Esophagus squamous epithelium (tissue), 5 donors: Measurements from ENCODE around the gene EFCAB12. TPM values are rescaled to one million over a fixed set of nuclear protein-coding genes. Genes with fewer than 3 reads are reported as not detected.

Experiments used
- DNase-seq: peaks from one replicate; lab custom pipeline; 2025; lab: John Stamatoyannopoulos, UW
- H3K27ac ChIP-seq, 4 donors: fragments of 200-600 bp; sonication (generic); one replicate each; pipeline ENCODE4 v1.5.1; 2016 to 2019; ENCODE audit warnings: mild to moderate bottlenecking in 1 of 4
- H3K27me3 ChIP-seq, 4 donors: fragments of 200-600 bp; sonication (generic); 1 replicate in 3 of 4; 2 replicates in 1 of 4; pipeline versions ENCODE4 v1.5.1 to v1.6.0; 2017 to 2021; ENCODE audit warnings: antibody characterized with exemption in 1 of 4
- H3K36me3 ChIP-seq, 3 donors: fragments of 200-600 bp; sonication (generic); one replicate each; pipeline ENCODE4 v1.5.1; 2016 to 2019
- H3K4me1 ChIP-seq, 3 donors: fragments of 200-600 bp; sonication (generic); one replicate each; pipeline ENCODE4 v1.5.1; 2017 to 2019
- H3K4me3 ChIP-seq, 4 donors: fragments of 200-600 bp; sonication (generic); 1 replicate in 3 of 4; 2 replicates in 1 of 4; pipeline ENCODE4 v1.5.1; 2016 to 2019; ENCODE audit warnings: mild to moderate bottlenecking in 2 of 4, moderate library complexity in 1 of 4
- H3K9me3 ChIP-seq, 3 donors: fragments of 200-600 bp; sonication (generic); one replicate each; pipeline ENCODE4 v1.5.1; 2016 to 2019
- POLR2A ChIP-seq, 4 donors: fragments of 450-650 bp; IDR thresholded peaks; one replicate each; pipeline ENCODE4 v1.6.1; 2017; ENCODE audit warnings: antibody characterized with exemption in 4 of 4, mild to moderate bottlenecking in 4 of 4, moderate library complexity in 3 of 4
- WGBS, 2 donors: methylation state at CpG; one replicate each; pipeline ENCODE4 v1.1.5; 2018; 5-methylcytosine and 5-hydroxymethylcytosine counted together
- intact Hi-C: fragments of 100-400 bp; cut with DNase I; formaldehyde crosslinking; loops from one replicate; pipeline ENCODE4 v1.15.0; 2022
- total RNA-seq, 4 donors: library from RNA; depleted of rRNA; stranded (reverse); fragments of >200 nt; gene quantifications; one replicate each; pipeline ENCODE4 v1.1.0, GENCODE V29; 2016
- TF ChIP-seq, protein P1 (sequence below), 6 experiments: fragments of 450-650 bp in 4 of 6; fragments of 200-600 bp in 2 of 6; sonication (generic) in 2 of 6; IDR thresholded peaks; one replicate each; pipeline ENCODE4 v1.5.1; 2016 to 2019; ENCODE audit warnings: antibody characterized with exemption in 6 of 6, mild to moderate bottlenecking in 4 of 6, moderate library complexity in 4 of 6
- donor health status: DM: yes; HTN: yes; CAD: no.

EFCAB12 gene
- total RNA-seq, 4 donors from 2014 or later: under 0.01 TPM; not detected in 3

DNA sequence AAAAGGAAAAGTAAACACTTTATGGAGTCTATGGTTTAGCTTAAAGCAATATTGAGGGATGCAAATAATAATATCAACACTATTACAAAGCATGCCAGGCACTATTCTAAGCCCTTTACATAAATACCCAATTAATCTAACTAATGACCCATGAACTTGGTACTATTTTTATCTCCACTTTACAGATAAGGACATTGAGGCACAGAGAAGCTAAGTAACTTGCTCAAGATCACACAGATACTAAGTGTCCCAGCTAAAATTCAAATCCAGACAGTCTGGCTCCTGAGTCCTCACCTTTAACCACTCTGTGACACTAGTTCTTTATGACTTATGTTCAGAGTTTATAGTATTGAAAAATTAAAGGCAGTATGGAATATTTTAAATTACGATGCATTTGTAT, 5.7 kb upstream of the EFCAB12 start:
- intact Hi-C loops: no loop called here
- Histone ChIP-seq H3K27ac (no peak overlapping the region), H3K4me1 (peaks cover under 1 to 42% (median 20%) of the 10 kb centered on the region in 3 donors), H3K27me3 (no peaks in the 10 kb centered on the region), H3K4me3 (no peak overlapping the region), H3K9me3 (no peaks in the 10 kb centered on the region), H3K36me3 (peaks cover 14 to 86% (median 22%) of the 10 kb centered on the region in 3 donors)
- TF ChIP-seq POLR2A (IDR thresholded peaks at IDR 0.05): no peak
- TF ChIP-seq, protein P1, sequence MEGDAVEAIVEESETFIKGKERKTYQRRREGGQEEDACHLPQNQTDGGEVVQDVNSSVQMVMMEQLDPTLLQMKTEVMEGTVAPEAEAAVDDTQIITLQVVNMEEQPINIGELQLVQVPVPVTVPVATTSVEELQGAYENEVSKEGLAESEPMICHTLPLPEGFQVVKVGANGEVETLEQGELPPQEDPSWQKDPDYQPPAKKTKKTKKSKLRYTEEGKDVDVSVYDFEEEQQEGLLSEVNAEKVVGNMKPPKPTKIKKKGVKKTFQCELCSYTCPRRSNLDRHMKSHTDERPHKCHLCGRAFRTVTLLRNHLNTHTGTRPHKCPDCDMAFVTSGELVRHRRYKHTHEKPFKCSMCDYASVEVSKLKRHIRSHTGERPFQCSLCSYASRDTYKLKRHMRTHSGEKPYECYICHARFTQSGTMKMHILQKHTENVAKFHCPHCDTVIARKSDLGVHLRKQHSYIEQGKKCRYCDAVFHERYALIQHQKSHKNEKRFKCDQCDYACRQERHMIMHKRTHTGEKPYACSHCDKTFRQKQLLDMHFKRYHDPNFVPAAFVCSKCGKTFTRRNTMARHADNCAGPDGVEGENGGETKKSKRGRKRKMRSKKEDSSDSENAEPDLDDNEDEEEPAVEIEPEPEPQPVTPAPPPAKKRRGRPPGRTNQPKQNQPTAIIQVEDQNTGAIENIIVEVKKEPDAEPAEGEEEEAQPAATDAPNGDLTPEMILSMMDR (IDR thresholded peaks at IDR 0.05): no peak
- no peak for DNase-seq
- WGBS, 2 donors: 69 to 96% methylated on average over 1 of the region's 1 CpG

DNA sequence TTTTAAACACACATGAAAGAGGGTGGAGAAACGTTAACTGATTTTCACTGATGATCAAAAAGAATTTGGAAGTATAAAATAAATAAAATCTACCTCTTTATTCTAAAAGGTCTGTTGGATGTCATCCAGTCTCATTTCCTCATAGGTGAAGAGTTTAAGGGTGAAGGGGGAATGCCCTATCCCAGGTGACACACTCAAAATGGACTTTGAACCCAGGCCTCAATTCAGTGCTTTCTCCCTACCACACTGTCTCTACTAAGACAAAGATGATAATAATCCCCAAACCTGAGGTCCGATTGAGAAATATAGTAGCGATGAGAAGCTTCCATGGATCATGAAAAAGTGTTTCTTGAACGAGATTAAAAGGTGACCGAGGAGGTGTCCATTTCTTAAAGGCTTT, 5.1 kb upstream of the EFCAB12 start:
- Histone ChIP-seq H3K9me3 (no peaks in the 10 kb centered on the region), H3K27me3 (no peaks in the 10 kb centered on the region), H3K4me1 (peaks cover 6 to 42% (median 19%) of the 10 kb centered on the region in 3 donors), H3K36me3 (peaks cover 14 to 86% (median 22%) of the 10 kb centered on the region in 3 donors), H3K27ac (no peak overlapping the region), H3K4me3 (no peak overlapping the region)
- TF ChIP-seq POLR2A (IDR thresholded peaks at IDR 0.05): no peak
- TF ChIP-seq, protein P1 (IDR thresholded peaks at IDR 0.05): no peak
- no peak for DNase-seq
- WGBS, 2 donors: 88 to 90% methylated on average over 5 of the region's 5 CpGs
- intact Hi-C loops: no loop called here

DNA sequence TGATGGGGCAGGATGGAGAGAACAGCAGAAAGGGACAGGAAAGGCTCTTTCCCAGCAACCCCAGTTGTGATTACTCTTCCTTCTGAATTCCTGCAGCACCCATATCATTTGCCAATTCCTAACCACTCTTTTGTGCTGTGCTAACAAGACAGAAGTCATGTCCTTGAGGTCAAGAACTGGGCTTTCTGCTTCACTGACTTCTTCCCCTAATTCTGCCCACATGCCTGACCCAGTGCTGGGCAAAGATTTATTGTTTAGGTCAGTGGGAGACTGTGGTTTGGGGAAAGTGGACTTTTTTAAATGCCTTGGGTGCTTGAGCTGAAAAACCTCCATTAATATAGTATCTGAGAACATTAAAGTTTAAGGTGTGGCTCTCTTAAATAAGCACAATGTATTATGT, 4.2 kb upstream of the EFCAB12 start:
- Histone ChIP-seq H3K27ac (no peak overlapping the region), H3K9me3 (no peaks in the 10 kb centered on the region), H3K27me3 (no peaks in the 10 kb centered on the region), H3K36me3 (peaks cover 14 to 82% (median 22%) of the 10 kb centered on the region in 3 donors), H3K4me1 (peaks cover 13 to 42% (median 18%) of the 10 kb centered on the region in 3 donors), H3K4me3 (no peak overlapping the region)
- DNase-seq: no peak
- TF ChIP-seq, protein P1 (IDR thresholded peaks at IDR 0.05): no peak
- TF ChIP-seq POLR2A (IDR thresholded peaks at IDR 0.05): no peak
- intact Hi-C loops: no loop called here

DNA sequence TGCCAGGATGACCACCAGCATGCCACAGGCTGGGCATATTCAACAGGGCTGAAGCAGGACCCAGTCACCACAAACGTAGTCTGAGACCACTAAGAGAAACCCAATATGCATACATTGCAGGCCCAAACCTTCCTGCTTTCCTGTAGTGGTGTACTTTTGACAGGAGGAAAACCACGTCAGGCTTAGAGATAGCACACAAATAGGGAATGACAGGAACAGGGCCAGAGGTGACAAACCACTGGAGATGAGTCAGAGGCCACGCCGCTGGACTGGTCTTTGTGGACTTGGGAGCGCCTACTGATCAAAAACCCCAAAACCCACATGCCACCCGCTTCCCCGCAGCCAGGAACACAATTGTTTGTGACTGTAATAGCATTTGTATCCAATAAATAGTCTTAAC, 3.6 kb upstream of the EFCAB12 start:
- Histone ChIP-seq H3K27ac (no peak overlapping the region), H3K4me1 (peaks cover 15 to 41% (median 15%) of the 10 kb centered on the region in 3 donors), H3K27me3 (no peaks in the 10 kb centered on the region), H3K9me3 (no peaks in the 10 kb centered on the region), H3K4me3 (no peak overlapping the region), H3K36me3 (peaks cover 14 to 76% (median 22%) of the 10 kb centered on the region in 3 donors)
- DNase-seq: no peak
- intact Hi-C loops: no loop called here
- TF ChIP-seq, protein P1 (IDR thresholded peaks at IDR 0.05): no peak
- TF ChIP-seq POLR2A (IDR thresholded peaks at IDR 0.05): no peak
- WGBS, 2 donors: 74 to 95% methylated on average over 6 to 7 of the region's 7 CpGs

DNA sequence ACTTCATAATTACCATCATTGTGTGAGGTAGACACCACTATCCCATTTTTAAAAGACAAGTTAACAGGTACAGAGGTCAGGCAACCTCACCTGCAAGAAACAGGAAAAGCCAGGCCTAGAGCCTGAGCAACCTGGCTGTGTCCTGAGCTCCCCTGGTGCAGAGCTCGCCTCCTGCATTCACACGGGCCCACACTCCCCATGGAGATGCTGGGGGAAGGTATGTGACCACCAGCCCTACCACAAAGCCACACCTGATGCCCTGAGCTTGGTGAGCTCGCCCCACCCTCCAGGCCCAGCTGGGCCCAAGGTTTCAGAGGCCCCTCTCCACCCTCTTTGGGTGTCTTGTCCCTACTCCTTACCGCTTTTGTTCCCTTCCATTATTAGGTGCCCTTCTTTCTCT, 1.2 kb upstream of the EFCAB12 start:
- TF ChIP-seq, protein P1 (IDR thresholded peaks at IDR 0.05): no peak
- TF ChIP-seq POLR2A (IDR thresholded peaks at IDR 0.05): no peak
- Histone ChIP-seq H3K27ac (no peak overlapping the region), H3K36me3 (peaks cover 14 to 51% (median 22%) of the 10 kb centered on the region in 3 donors), H3K27me3 (no peaks in the 10 kb centered on the region), H3K9me3 (no peaks in the 10 kb centered on the region), H3K4me1 (peaks cover 11 to 21% (median 15%) of the 10 kb centered on the region in 3 donors), H3K4me3 (no peak overlapping the region)
- DNase-seq: no peak
- intact Hi-C loops: no loop called here
- 82 to 85% methylated on average over 4 of the region's 4 CpGs for WGBS, 2 donors
